H1 (cell line): ENCODE results near the gene FXYD5. TPM values are rescaled to one million over a fixed set of nuclear protein-coding genes. Genes with fewer than 3 reads are reported as not detected.

ENCODE experiments used
- CTCF ChIA-PET: fragments of 300-600 bp; sonication (Branson Sonifier 250); formaldehyde crosslinking; loops from one replicate; lab custom pipeline; 2021; ENCODE audit not compliant: partially characterized antibody; lab: Charles Lee
- POLR2A ChIA-PET: fragments of 300-600 bp; sonication (Branson Sonifier 250); formaldehyde crosslinking; loops from one replicate; lab custom pipeline; 2021; ENCODE audit warnings: inconsistent platforms; ENCODE audit not compliant: partially characterized antibody; lab: Charles Lee
- DNase-seq, 2 experiments: peaks; one replicate each; pipeline versions ENCODE4 v3.0.0 to v3.0.0-alpha.2; 2010 to 2022; ENCODE audit warnings: low spot score in 2 of 2, low read depth in 1 of 2, mixed read lengths in 1 of 2
- FAIRE-seq: peaks from 2 replicates; lab custom pipeline; 2011; peaks lifted over from hg19 to GRCh38; lab: Jason Lieb, UNC
- H2AFZ ChIP-seq: 2 replicates; pipeline ENCODE4 v1.8.1; 2012; ENCODE audit warnings: low read length, inconsistent platforms
- H2AK5ac ChIP-seq: 2 replicates; pipeline ENCODE4 v1.6.1; 2013; ENCODE audit warnings: low read depth, low read length
- H2BK120ac ChIP-seq: replicated peaks from 2 replicates; pipeline ENCODE3; 2013; ENCODE audit warnings: low read depth, low read length, inconsistent platforms
- H2BK12ac ChIP-seq: 2 replicates; pipeline ENCODE4 v1.6.1; 2013; ENCODE audit warnings: low read depth, low read length
- H2BK15ac ChIP-seq: 2 replicates; pipeline ENCODE4 v1.6.1; 2013; ENCODE audit warnings: low read length
- H2BK20ac ChIP-seq: 2 replicates; pipeline ENCODE4 v1.6.1; 2013; ENCODE audit warnings: low read length
- H2BK5ac ChIP-seq: 2 replicates; pipeline ENCODE4 v1.6.1; 2013; ENCODE audit warnings: low read depth, low read length
- H3K14ac ChIP-seq: 2 replicates; pipeline ENCODE4 v1.6.1; 2013; ENCODE audit warnings: inconsistent platforms; ENCODE audit not compliant: insufficient read length
- H3K18ac ChIP-seq: 2 replicates; pipeline ENCODE4 v1.6.1; 2013; ENCODE audit warnings: low read length; ENCODE audit errors: extremely low read depth
- H3K23ac ChIP-seq: 2 replicates; pipeline ENCODE4 v1.6.1; 2013; ENCODE audit warnings: inconsistent platforms; ENCODE audit not compliant: insufficient read length
- H3K23me2 ChIP-seq: 2 replicates; pipeline ENCODE4 v1.6.1; 2013; ENCODE audit warnings: low read depth, low read length
- H3K27ac ChIP-seq: 2 replicates; pipeline ENCODE4 v1.6.1; 2011; ENCODE audit warnings: low read depth, low read length, inconsistent platforms
- H3K27me3 ChIP-seq, 4 experiments: replicated peaks in 1 of 4; 1 replicate in 1 of 4; 2 replicates in 3 of 4; pipeline versions ENCODE4 v1.6.1 to v1.8.1; 2011 to 2013; ENCODE audit warnings: low read length in 3 of 4, mild to moderate bottlenecking in 3 of 4, inconsistent platforms in 2 of 4, mixed read lengths in 2 of 4, moderate library complexity in 1 of 4; ENCODE audit not compliant: control insufficient read depth in 3 of 4, insufficient read depth in 3 of 4; ENCODE audit errors: extremely low read depth in 1 of 4
- H3K36me3 ChIP-seq, 4 experiments: 2 replicates each; pipeline versions ENCODE4 v1.6.1 to v1.8.1; 2011 to 2013; ENCODE audit warnings: mild to moderate bottlenecking in 4 of 4, low read length in 3 of 4, moderate library complexity in 2 of 4, control low read depth in 1 of 4, inconsistent platforms in 1 of 4; ENCODE audit not compliant: insufficient read depth in 4 of 4, control insufficient read depth in 2 of 4
- H3K4ac ChIP-seq: replicated peaks from 2 replicates; pipeline ENCODE3; 2013; ENCODE audit warnings: low read length, low read depth, mixed read lengths, inconsistent platforms; ENCODE audit not compliant: insufficient read length
- H3K4me1 ChIP-seq, 4 experiments: replicated peaks in 1 of 4; 1 replicate in 1 of 4; 2 replicates in 3 of 4; pipeline versions ENCODE4 v1.6.1 to v1.8.1; 2011 to 2013; ENCODE audit warnings: low read length in 3 of 4, inconsistent platforms in 2 of 4, mixed read lengths in 1 of 4; ENCODE audit not compliant: insufficient read depth in 4 of 4, control insufficient read depth in 3 of 4
- H3K4me2 ChIP-seq, 2 experiments: 2 replicates each; pipeline versions ENCODE4 v1.6.1 to v1.8.1; 2011 to 2013; ENCODE audit warnings: low read depth in 2 of 2, low read length in 2 of 2, control low read depth in 1 of 2, inconsistent platforms in 1 of 2, mild to moderate bottlenecking in 1 of 2; ENCODE audit not compliant: insufficient read depth in 1 of 2
- H3K4me3 ChIP-seq, 4 experiments: fragments of 200-600, 300-600 bp in 1 of 4; sonication (generic), shearing (Covaris generic), sonication (Bioruptor Twin) in 1 of 4; 2 replicates each; pipeline versions ENCODE4 v1.5.1 to v1.8.1; 2011 to 2016; ENCODE audit warnings: low read length in 4 of 4, low read depth in 3 of 4, control low read depth in 2 of 4, inconsistent platforms in 2 of 4, mild to moderate bottlenecking in 2 of 4, mixed read lengths in 1 of 4, moderate library complexity in 1 of 4; ENCODE audit not compliant: insufficient read depth in 2 of 4; ENCODE audit errors: extremely low read depth in 1 of 4
- H3K56ac ChIP-seq: replicated peaks from 2 replicates; pipeline ENCODE3; 2013; ENCODE audit warnings: low read depth, mild to moderate bottlenecking, mixed read lengths, low read length, inconsistent platforms; ENCODE audit not compliant: insufficient read length
- H3K79me1 ChIP-seq: 2 replicates; pipeline ENCODE4 v1.6.1; 2013; ENCODE audit warnings: low read depth, low read length, control low read depth
- H3K79me2 ChIP-seq, 2 experiments: 2 replicates each; pipeline versions ENCODE4 v1.6.1 to v1.8.1; 2012 to 2013; ENCODE audit warnings: low read length in 2 of 2, mild to moderate bottlenecking in 2 of 2, inconsistent platforms in 1 of 2; ENCODE audit not compliant: insufficient read depth in 2 of 2, control insufficient read depth in 1 of 2
- H3K9ac ChIP-seq, 4 experiments: replicated peaks in 1 of 4; 1 replicate in 1 of 4; 2 replicates in 3 of 4; pipeline versions ENCODE4 v1.6.1 to v1.8.1; 2011 to 2013; ENCODE audit warnings: low read depth in 3 of 4, low read length in 3 of 4, control low read depth in 2 of 4, mild to moderate bottlenecking in 2 of 4, moderate library complexity in 2 of 4, inconsistent platforms in 1 of 4; ENCODE audit errors: extremely low read depth in 1 of 4
- H3K9me3 ChIP-seq, 2 experiments: 2 replicates each; pipeline versions ENCODE4 v1.6.1 to v1.8.1; 2012 to 2013; ENCODE audit warnings: mild to moderate bottlenecking in 2 of 2, moderate library complexity in 2 of 2, control low read depth in 1 of 2, inconsistent platforms in 1 of 2, low read depth in 1 of 2, low read length in 1 of 2, mixed read lengths in 1 of 2; ENCODE audit not compliant: insufficient read depth in 2 of 2
- H4K20me1 ChIP-seq, 2 experiments: replicated peaks in 1 of 2; 2 replicates each; pipeline versions ENCODE3 to v1.8.1; 2011 to 2013; ENCODE audit warnings: inconsistent platforms in 2 of 2, low read length in 2 of 2, mild to moderate bottlenecking in 1 of 2; ENCODE audit not compliant: insufficient read depth in 2 of 2, control insufficient read depth in 1 of 2
- H4K5ac ChIP-seq: 2 replicates; pipeline ENCODE4 v1.6.1; 2013; ENCODE audit warnings: low read length, low read depth, mixed read lengths, inconsistent platforms; ENCODE audit not compliant: insufficient read length
- H4K8ac ChIP-seq: 2 replicates; pipeline ENCODE4 v1.8.0; 2013; ENCODE audit warnings: mild to moderate bottlenecking, moderate library complexity, low read length, inconsistent platforms; ENCODE audit not compliant: insufficient read depth; ENCODE audit errors: extremely low read depth
- H4K91ac ChIP-seq: replicated peaks from 2 replicates; pipeline ENCODE3; 2013; ENCODE audit warnings: low read length, mixed read lengths, inconsistent platforms; ENCODE audit not compliant: insufficient read length
- CBX5 ChIP-seq: fragments of 300-800, 300-1000 bp; sonication (generic); IDR thresholded peaks from 2 replicates; pipeline ENCODE4 v1.7.1; 2016; ENCODE audit warnings: antibody characterized with exemption, low read length, low read depth
- EZH2 ChIP-seq: fragments of 200-600 bp; sonication (generic); IDR thresholded peaks from 2 replicates; pipeline ENCODE4 v1.7.1; 2012; ENCODE audit warnings: low read depth, mild to moderate bottlenecking, moderate library complexity, low read length, inconsistent platforms; ENCODE audit not compliant: severe bottlenecking
- JUN ChIP-seq: IDR thresholded peaks from 2 replicates; pipeline ENCODE4 v1.6.1; 2011; ENCODE audit warnings: low read depth, mild to moderate bottlenecking, improper control_type of control experiment, low read length
- MAFK ChIP-seq: IDR thresholded peaks from 2 replicates; pipeline ENCODE4 v1.6.1; 2012; ENCODE audit warnings: low read depth, mild to moderate bottlenecking, improper control_type of control experiment, low read length
- NRF1 ChIP-seq: IDR thresholded peaks from 2 replicates; pipeline ENCODE4 v1.6.1; 2011; ENCODE audit warnings: mild to moderate bottlenecking, low read depth, low read length, improper control_type of control experiment
- POU5F1 ChIP-seq: IDR thresholded peaks from 2 replicates; pipeline ENCODE4 v1.6.1; 2011; ENCODE audit warnings: low read depth, mild to moderate bottlenecking, low read length, moderate library complexity
- RFX5 ChIP-seq: IDR thresholded peaks from 2 replicates; pipeline ENCODE4 v1.6.1; 2011; ENCODE audit warnings: low read depth, low read length, improper control_type of control experiment, borderline replicate concordance
- RNF2 ChIP-seq: fragments of 200-900, 300-1000 bp; sonication (generic); IDR thresholded peaks from 2 replicates; pipeline ENCODE4 v1.7.1; 2016; ENCODE audit warnings: borderline replicate concordance, low read depth, mild to moderate bottlenecking, antibody characterized with exemption, low read length; ENCODE audit not compliant: poor library complexity, severe bottlenecking; ENCODE audit errors: missing control alignments
- SIX5 ChIP-seq: IDR thresholded peaks from 2 replicates; pipeline ENCODE4 v1.6.1; 2011; ENCODE audit warnings: mild to moderate bottlenecking, low read depth, low read length
- TAF7 ChIP-seq: optimal IDR thresholded peaks from 2 replicates; pipeline ENCODE3; 2011; ENCODE audit warnings: low read depth, mild to moderate bottlenecking, inconsistent platforms, low read length, moderate library complexity, borderline replicate concordance
- YY1 ChIP-seq: IDR thresholded peaks from 2 replicates; pipeline ENCODE4 v1.6.1; 2011; ENCODE audit warnings: low read depth, mild to moderate bottlenecking, low read length
- WGBS, 2 experiments: shearing (Covaris generic) in 1 of 2; methylation state at CpG; one replicate each; pipeline versions ENCODE4 v1.1.6 to v1.1.7; 2013 to 2015; ENCODE audit warnings: low lambda C conversion rate in 2 of 2, mixed read lengths in 2 of 2, inconsistent platforms in 1 of 2, low coverage in 1 of 2, missing lambda C conversion rate in 1 of 2; ENCODE audit not compliant: insufficient replicate concordance in 2 of 2, insufficient coverage in 1 of 2, insufficient read length in 1 of 2; ENCODE audit errors: extremely low coverage in 1 of 2, missing lambda C conversion rate in 1 of 2; 5-methylcytosine and 5-hydroxymethylcytosine counted together
- polyA plus RNA-seq, 7 experiments: library from polyadenylated mRNA; depleted of rRNA in 3 of 7; stranded (reverse) in 5 of 7; unstranded in 2 of 7; fragments of >200 nt in 5 of 7; fragments of 200-250 nt in 2 of 7; gene quantifications; 1 replicate in 5 of 7; 2 replicates in 1 of 7; 4 replicates in 1 of 7; pipeline versions ENCODE4 v1.2.1 to v1.2.3, GENCODE V29; 2011 to 2013; ENCODE audit warnings: missing spikeins in 2 of 7, mixed read lengths in 2 of 7
- total RNA-seq: library from RNA; stranded (reverse); fragmentation: NEBNext Ultra II Directional; extraction: Animal tissue kit (Norgen Biotek cat#: 25700); gene quantifications from 2 replicates; pipeline ENCODE4 v1.2.1, GENCODE V29; 2021
- TF ChIP-seq, protein P1 (sequence below): IDR thresholded peaks from 2 replicates; pipeline ENCODE4 v1.6.1; 2012; ENCODE audit warnings: low read length, inconsistent platforms

Gene FXYD5
- total and polyA plus RNA-seq, 2 of the 8 experiments (the other 6 are each of a cell fraction or from before 2014, with no cell fraction given): 99.0 to 191 TPM

DNA sequence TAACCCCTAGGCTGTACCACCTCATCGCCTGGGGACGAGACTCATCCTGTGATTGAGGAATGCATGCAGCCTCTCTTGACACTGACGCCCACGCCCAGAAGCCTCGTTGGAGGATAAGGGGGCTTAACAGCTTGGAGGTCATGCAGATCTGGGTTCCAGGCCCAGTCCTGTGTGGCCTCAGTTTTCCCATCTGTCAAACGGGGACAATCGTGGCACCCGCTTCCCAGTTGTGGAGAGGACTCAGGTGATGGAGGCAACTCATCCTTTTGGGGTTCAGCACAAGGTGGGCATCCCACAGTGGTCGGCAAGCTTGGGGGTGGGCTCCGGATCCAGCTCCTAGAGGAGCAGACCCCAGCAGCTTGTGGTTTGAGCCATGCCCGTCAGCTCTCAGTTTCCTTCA is 18.3 kb upstream of the FXYD5 start:
- Histone ChIP-seq H3K9me3 (no peaks in the 10 kb centered on the region), H3K9ac (no peak overlapping the region), H3K36me3 (no peaks in the 10 kb centered on the region), H3K4me3 (no peak overlapping the region), H3K23ac (no peak overlapping the region), H3K4ac (no peak overlapping the region), H2BK20ac (no peak overlapping the region), H4K20me1 (no peaks in the 10 kb centered on the region), H3K23me2 (peaks cover 6% of the 10 kb centered on the region), H4K8ac (no peak overlapping the region), H2BK5ac (no peak overlapping the region), H3K18ac (no peak overlapping the region), H2AK5ac (no peak overlapping the region), H2BK120ac (no peak overlapping the region), H3K79me1 (no peaks in the 10 kb centered on the region), H3K4me1 (peaks cover 3 to 23% (median 18%) of the 10 kb centered on the region in 4 experiments; a peak in 6 of 7 replicates), H3K79me2 (no peaks in the 10 kb centered on the region), H3K56ac (no peak overlapping the region), H3K4me2 (no peak overlapping the region), H3K27ac (no peak overlapping the region), H4K5ac (no peak overlapping the region), H3K14ac (no peak overlapping the region), H2BK12ac (no peak overlapping the region), H2AFZ (no peak overlapping the region), H4K91ac (no peak overlapping the region), H3K27me3 (peaks cover 0 to 3% (median 1%) of the 10 kb centered on the region in 4 experiments; a peak in 3 of 7 replicates), H2BK15ac (no peak overlapping the region)
- DNase-seq (no peak), FAIRE-seq (no peak)
- 83% methylated on average over 11 of the region's 11 CpGs; no CpG with 5 or more reads in 1 of the 2 experiments for WGBS, 2 experiments
- POLR2A ChIA-PET: interaction anchor here (0.9 to 2.8 kb wide), 15 partner anchors 10 to 92 kb away, joined by 3 to 9 read pairs (median 3); no protein-coding TSS in a partner anchor
- CTCF ChIA-PET: interaction anchor here (0.6 to 10.2 kb wide), 44 partner anchors 9 to 725 kb away, joined by 3 to 154 read pairs (median 5); partner anchors contain the start of genes FXYD3, FXYD5 and HPN
- TF ChIP-seq CBX5 (no peak), EZH2 (no peak), MAFK (no peak), JUN (no peak), TAF7 (no peak), SIX5 (no peak), NRF1 (no peak), POU5F1 (no peak), YY1 (no peak), RFX5 (no peak), RNF2 (no peak)
- TF ChIP-seq, protein P1, sequence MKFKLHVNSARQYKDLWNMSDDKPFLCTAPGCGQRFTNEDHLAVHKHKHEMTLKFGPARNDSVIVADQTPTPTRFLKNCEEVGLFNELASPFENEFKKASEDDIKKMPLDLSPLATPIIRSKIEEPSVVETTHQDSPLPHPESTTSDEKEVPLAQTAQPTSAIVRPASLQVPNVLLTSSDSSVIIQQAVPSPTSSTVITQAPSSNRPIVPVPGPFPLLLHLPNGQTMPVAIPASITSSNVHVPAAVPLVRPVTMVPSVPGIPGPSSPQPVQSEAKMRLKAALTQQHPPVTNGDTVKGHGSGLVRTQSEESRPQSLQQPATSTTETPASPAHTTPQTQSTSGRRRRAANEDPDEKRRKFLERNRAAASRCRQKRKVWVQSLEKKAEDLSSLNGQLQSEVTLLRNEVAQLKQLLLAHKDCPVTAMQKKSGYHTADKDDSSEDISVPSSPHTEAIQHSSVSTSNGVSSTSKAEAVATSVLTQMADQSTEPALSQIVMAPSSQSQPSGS: no peak
